GM19351 (cell line): ENCODE results near the gene PPM1M.
A peak's percentile ranks its signal among the peaks of the same experiment; 100 is the strongest.
"Not testable (repeated sequence)": the region's sequence is repeated elsewhere in the genome, so short reads cannot be mapped to it uniquely, and the experiment has no call there.

Experiments used
- ATAC-seq: cut with Tn5 transposase; IDR thresholded peaks from one replicate; pipeline ENCODE4 v1.9.1; 2021; ENCODE audit warnings: mild to moderate bottlenecking, moderate library complexity; ENCODE audit not compliant: unreplicated experiment

Gene PPM1M

DNA sequence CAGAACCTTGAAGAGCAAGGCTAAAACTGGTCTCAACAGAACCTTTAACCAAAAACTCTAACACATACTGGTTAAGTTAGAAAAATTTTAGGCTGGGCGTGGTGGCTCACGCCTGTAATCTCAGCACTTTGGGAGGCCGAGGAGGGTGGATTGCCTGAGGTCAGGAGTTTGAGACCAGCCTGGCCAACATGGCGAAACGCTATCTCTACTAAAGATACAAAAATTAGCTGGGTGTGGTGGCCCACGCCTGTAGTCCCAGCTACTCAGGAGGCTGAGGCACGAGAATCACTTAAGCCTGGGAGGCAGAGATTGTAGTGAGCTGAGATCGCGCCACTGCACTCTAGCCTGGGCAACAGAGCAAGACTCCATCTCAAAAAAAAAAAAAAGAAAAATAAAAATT lies 26.6 kb downstream of the PPM1M start:
- ATAC-seq: not testable (repeated sequence)

DNA sequence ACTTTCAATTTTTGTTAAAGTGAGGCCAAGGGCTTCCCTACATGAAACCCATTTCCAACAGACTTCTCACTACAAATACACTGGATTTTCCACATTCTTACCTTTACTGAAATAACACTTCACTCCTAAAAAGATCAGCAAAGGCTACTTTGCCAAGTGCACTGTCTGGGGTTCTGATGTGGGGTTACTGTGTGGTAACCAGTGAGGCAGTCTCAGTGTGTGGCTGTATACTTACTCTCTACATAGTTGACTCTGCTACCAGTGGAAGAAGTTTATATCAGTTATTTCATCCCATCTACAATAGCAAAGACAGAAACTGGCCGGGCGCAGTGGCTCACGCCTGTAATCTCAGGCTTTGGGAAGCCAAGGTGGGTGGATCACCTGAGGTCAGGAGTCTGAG lies 27.3 kb downstream of the PPM1M start:
- ATAC-seq: no peak

DNA sequence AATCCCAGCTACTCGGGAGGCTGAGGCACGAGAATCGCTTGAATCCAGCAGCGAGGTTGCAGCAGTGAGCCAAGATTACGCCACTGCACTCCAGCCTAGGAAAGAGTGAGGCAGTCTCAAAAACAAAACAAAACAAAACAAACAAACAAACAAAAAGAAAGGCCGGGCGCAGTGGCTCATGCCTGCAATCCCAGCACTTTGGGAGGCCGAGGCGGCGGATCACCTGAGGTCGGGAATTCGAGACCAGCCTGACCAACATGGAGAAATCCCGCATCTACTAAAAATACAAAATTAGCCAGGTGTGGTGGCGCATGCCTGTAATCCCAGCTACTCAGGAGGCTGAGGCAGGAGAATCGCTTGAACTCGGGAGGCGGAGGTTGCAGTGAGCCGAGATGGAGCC lies 29.2 kb downstream of the PPM1M start:
- ATAC-seq: not testable (repeated sequence)

DNA sequence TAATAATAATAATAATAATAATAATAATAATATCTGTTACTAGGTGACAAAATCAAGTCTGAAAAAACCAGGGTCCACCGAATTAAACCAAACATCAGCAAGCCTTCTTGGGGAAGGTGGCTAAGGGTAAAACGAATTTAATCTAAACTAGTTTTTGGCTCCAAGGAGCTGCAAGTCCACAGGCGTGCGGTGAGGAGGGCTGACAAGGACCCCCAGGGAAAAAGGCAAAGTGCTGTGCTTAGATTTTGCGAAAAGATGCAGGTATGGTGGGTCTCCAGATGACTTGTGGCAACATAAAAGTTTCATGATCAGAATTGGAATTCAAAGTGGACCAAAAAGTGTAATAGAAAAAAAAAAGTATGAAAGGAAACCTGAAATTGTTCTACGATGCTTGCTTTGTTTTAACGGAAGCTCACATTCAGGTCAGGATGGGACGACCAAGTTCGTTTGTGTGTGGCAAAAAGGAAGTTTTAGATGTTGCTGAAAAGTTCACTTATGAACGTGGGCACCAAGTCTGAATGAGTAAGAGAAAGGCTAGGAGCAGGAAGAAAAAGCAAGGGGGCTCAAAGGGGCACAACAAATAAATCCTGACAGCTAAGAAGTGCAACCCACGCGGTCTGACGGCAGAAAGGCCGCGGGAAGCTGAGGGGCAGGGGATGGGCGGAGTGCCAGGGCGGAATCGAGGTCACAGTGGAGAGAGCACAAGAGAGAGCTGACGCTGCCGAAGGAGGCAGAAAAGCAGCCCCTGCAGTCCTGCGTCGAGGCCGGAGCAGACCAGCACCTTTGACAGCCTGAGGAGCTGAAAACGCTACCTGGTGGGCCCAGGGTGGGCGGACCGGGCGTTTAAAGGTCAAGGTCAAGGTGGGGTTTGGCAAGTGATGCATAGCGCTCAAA lies 31.8 kb downstream of the PPM1M start:
- ATAC-seq: peak; percentile 43

DNA sequence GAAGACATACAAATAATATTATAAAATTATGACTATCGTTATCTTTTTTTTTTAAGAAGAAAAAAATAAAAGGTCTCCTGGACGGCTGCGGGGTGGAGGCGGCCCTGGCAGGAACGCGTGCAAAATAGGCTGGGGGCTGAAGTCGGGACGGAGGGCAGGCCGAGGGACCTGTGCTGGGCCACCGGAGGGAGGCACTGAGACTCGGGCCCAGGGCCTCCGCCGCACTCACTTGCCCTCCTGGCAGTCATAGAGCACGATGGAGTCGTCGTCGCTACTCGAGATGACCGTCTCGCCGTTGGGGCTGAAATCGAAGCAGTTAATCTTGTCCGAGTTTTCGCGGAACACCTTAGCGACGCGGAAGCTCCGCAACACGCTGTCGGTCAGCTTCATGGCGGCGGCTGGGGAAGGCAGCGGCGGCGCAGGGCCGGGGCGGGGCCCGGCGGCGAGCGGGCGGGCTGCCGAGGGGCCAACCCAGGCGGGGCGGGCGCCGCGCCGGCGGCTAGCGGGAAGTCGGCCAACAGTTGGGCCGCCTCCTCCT lies 32.5 kb downstream of the PPM1M start:
- ATAC-seq: peak; percentile 50

DNA sequence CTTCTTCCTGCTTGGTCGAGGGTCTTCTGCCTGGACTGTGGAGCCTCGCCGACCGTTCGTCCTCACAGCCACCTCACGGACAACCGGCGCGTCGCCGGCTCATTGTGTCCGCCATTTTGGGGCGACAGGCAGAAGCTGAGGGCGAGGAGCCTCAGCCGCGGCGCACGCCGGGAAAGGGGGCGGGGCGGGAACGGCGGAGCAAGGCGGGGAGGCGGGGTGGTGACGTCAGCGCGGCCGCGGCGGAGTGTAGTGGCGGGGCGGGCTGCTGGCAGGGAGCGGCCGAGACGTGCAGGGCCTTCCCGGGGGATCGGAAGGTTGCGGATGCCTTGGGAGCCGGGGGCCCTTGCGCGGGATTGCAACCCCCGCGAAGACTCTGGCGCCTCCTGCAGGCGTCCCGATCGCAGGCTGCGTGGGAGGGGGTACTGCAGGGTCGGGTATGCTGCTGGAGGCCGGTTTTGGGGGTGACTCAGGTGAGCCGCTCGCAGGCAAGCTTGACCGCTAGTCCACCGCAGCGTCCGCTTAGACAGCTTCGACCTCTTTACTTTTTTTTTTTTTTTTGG lies 33.0 kb downstream of the PPM1M start, which contains the start of gene WDR82:
Gene WDR82 (minus strand): TSS at position 140 of the 560 bp plus-strand sequence. CDS start 288 bp downstream, outside the sequence.
- ATAC-seq: peak; percentile 78

DNA sequence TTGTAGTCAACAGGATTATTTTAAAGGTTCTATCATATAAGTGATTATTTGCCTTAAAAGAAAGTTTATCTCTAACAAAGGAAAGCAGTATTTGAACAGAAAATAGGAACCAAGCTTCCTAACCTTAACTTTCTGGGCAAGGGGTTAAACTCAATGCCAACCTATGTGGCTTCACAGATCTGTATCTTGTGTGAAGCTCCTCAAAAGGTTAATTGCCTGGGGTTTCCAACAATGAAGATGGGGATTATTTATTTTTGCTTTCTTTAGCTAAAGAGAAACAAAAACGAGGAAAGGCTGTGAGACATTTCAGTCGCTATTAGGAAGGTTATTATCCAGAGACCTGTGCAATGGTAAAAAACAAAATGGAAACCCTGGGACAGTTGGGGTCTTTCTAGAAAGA lies 34.0 kb downstream of the PPM1M start:
- ATAC-seq: no peak

DNA sequence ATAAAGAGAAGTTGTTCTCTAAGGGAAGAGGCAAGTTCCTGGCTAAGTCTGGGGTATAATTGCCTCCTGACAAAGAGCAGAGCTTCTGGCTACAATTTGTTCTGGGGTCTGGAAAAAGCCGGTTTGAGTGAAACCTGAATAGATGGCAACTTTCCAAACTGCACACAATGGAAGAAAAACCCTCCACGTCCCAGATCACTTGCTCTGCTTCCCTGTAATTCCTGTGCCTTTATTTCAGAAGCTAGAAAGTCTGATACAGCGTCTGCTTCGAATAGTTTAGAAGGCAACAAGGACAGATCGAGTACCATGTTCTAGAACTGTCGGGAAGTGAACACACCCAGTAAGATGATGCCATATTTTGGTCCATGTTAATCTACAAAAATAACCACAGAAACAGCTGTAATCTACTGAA lies 34.5 kb downstream of the PPM1M start:
- no peak for ATAC-seq

DNA sequence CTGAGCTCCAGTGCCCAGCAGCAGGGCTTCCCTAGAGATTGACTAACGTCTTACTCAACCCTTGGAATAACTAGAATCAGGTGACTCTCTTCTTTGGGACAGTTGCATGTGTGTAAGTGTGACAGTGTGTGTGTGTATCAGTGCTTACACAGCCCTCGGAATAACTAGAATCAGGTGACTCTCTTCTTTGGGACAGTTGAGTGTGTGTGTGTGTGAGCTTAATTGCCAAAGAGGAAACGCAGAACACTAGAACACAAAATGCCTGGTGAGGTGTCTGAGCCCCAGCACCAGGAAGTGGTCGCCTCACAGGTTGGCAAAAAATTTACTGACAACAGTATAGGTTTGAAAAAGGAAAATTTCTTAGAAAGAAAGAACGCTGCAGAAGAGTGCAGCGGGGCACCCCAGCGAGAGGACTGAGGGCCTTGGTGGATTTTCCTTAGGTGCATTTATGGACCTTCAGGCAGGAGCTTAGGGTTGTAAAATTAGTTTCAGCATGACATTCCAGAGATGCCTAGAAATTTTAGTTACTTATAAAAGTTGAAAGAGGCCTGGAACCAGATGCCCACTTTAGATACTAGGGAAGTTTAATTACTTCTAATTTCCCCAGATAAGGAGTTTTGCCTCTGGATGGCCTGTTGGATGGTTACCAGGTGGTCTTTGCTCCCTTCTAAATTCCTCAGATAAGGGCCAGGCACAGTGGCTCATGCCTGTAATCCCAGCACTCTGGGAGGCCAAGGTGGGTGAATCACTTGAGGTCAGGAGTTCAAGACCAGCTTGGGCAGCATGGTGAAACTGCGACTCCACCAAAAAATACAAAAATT lies 36.6 kb downstream of the PPM1M start:
- no peak for ATAC-seq

DNA sequence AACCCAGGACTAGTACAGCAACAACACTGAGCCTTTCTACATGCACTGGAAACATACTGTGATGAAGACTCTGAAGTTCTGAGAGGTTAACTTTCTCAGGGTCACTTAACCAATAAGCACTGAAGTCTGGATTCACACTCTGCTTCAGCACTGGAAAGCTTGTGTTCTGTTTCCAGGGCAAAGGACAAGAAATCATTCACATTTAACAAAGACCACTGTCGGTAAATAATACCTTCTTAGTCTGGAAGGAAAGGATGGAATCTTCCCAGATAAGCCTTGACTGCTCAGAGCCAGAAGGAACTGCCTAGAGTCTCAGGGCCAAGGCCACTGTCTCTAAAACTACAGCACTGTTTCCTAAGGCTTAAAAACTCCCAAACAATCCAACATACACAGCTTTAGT lies 37.7 kb downstream of the PPM1M start:
- ATAC-seq: no peak

DNA sequence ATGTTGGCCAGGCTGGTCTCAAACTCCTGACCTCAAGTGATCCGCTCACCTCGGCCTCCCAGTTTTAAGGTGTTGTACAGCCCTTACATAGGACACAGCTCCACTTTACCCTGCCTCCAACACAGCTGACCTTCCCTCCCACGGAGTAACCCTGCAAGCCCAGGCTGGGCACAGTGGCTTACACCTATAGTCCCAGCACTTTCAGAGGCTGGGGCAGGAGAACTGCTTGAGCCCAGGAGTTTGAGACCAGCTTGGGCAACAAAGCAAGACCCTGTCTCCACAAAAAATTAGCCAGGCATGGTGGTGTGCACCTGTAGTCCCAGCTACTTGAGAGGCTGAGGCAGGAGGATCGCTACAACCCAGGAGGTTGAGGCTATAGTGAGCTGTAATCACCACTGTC lies 38.5 kb downstream of the PPM1M start:
- ATAC-seq: not testable (repeated sequence)

DNA sequence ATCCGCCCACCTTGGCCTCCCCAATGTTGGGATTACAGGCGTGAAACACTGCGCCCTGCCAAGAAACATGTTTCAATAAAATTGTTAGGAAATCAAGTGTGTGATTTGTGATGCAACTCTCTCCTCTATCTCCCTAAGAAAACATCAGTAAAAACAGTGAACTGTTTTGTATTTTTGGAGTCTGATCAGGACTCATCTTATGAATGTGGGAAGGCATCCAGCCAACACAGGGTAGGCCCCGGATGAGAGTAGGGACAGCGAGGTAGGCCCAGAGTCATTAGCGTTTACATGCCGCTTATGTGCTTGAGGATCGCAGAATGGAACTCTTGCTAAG lies 41.2 kb downstream of the PPM1M start:
- ATAC-seq: no peak

DNA sequence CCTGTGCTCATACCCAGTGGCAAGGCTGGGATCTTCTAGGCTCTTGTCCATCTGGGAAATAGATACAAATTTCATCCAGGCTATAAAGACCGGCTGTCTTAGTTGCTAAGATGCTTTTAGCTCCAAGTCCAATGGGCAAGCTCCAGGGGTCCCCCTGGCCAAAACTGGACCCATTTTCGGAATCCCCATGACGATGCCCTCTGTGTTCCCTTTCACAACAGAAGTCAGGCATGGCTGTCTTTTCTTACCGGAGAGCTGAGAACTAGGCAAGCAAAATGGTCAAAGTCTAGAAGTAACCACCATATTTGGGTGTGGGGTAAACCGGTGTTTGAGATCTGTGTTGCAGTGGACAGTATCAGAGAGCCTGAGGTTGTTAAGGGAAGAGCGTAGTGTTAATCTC lies 43.1 kb downstream of the PPM1M start:
- no peak for ATAC-seq

DNA sequence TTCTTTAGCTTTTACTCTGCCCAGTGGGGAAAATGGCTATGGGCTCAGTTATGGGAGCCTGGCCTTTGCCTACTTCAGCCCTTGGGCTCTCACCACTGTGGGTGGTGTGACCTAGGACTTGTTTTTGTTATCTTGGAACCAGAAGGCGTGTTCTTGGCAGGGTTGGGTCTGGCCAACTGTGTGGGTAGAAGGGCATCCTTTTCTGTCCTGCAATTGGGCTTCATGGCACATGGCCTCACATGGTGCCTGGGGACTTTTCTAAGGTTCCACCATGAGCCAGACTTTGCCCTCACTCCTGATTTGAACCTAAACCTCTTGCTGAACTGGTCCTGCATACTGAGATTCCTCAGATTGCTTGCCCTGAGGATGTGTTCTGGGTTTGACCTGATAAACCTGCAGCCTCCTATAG lies 43.8 kb downstream of the PPM1M start:
- no peak for ATAC-seq

DNA sequence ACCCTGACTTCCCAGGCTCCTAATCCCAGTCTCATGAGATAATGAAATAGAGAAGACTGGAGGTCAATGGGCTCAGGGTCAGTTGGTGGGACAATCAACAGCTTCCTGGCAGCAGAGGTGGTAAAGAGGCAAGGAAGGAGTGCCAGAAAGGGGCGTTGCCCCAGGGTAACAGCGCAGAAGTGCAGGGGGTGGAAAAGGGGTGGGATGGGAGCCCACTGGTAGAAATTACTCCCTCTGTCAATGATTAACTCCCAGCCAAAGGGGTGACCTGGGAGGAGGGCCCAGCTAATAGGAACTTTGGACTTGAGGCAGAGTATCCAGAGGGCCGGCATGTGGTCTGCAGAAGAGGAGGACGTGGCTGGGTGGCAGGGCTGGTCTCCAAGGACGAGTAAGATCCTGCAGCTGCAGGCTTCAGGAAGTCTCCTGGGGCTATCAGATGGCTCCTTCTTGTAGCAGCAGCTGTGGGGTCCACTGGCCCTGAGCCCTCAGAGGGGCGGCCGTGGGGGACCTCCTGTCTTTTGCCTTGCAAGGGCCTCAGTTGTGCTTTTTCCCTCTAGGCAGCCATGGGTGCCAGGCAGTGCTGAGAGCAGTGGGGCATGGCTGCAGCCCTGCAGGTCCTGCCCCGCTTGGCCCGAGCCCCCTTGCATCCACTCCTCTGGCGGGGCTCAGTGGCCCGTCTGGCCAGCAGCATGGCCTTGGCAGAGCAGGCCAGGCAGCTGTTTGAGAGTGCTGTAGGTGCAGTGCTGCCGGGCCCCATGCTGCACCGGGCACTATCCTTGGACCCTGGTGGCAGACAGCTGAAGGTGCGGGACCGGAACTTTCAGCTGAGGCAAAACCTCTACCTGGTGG lies 44.4 kb downstream of the PPM1M start:
- no peak for ATAC-seq

DNA sequence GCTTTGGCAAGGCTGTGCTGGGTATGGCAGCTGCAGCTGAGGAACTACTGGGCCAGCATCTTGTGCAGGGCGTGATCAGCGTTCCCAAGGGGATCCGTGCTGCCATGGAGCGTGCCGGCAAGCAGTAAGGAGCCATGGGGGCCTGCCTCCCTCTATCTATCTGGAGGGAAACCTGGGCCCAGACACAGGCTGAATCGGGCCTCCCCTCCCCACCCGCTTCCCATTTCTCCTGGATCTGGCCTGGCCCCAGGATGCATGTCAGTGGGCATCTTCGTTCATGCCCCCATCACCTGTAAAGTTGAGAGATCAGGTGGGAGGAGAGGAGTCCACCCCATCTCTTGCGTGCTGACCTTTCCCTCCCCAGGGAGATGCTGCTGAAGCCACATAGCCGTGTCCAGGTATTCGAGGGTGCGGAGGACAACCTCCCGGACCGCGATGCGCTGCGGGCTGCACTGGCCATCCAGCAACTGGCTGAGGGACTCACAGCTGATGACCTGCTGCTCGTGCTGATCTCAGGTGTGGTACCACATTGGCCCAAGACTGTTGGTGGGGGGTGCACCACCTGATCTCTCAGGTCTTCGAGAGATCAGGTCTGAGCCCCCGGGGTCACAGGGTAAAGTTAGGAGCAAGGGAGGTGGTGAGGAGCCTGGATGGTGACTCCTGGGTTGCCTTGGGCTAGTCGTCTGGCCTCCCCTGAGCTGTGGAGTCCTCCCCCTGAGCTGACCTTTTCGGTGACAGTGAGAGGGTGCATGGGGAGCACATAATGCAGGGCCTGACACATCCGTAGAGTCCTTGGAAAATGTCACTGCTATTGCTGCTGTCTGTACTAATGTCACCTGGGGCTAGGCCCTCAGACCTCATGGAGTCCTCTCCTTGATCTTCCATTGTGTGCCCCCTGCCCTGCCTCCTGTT lies 45.3 kb downstream of the PPM1M start:
- no peak for ATAC-seq

DNA sequence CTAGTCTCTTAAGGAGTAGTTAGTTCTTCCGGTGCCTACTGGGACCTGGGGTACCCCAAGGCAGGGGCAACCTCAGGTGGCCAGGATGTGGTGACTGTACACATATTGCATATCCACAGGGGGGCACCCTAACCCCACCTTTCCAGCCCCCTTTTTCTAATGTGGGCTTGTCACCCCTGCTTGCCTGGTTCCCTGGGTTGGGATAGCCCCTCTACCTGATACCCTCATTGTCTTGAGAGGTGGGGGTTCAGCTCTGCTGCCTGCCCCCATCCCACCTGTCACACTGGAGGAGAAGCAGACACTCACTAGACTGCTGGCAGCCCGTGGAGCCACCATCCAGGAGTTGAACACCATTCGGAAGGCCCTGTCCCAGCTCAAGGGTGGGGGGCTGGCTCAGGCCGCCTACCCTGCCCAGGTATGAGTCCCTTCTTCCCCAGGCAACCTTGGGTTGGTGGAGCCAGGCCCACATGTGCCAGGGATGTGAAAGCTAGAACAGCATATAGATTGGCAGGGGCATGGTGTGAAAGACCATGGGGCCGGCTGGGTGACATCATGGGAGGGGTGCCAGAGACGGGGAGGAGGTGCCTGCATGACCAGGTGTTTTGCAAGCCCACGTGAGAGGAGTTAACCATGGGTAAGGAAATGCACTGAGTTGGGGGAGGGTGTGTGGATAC lies 46.1 kb downstream of the PPM1M start:
- no peak for ATAC-seq

DNA sequence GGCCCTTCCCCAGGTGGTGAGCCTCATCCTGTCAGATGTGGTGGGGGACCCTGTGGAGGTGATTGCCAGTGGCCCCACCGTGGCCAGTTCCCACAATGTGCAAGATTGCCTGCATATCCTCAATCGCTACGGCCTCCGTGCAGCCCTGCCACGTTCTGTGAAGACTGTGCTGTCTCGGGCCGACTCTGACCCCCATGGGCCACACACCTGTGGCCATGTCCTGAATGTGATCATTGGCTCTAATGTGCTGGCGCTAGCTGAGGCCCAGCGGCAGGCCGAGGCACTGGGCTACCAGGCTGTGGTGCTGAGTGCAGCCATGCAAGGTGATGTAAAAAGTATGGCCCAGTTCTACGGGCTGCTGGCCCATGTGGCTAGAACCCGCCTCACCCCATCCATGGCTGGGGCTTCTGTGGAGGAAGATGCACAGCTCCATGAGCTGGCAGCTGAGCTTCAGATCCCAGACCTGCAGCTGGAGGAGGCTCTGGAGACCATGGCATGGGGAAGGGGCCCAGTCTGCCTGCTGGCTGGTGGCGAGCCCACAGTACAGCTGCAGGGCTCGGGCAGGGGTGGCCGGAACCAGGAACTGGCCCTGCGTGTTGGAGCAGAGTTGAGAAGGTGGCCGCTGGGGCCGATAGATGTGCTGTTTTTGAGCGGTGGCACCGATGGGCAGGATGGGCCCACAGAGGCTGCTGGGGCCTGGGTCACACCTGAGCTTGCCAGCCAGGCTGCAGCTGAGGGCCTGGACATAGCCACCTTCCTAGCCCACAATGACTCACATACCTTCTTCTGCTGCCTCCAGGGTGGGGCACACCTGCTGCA lies 46.9 kb downstream of the PPM1M start:
- ATAC-seq: no peak
